A172 (cell line): Measurements from ENCODE around the gene RHOC. TPM values are rescaled to one million over a fixed set of nuclear protein-coding genes. Genes with fewer than 3 reads are reported as not detected.
"Not testable (repeated sequence)": the region's sequence is repeated elsewhere in the genome, so short reads cannot be mapped to it uniquely, and the experiment has no call there.

ENCODE experiments used
- DNase-seq: peaks from one replicate; pipeline ENCODE4 v3.0.0-alpha.2; 2015; ENCODE audit warnings: low spot score
- total RNA-seq: library from RNA; depleted of rRNA; stranded (reverse); fragments of >200 nt; shearing (Covaris generic); gene quantifications from 2 replicates; pipeline ENCODE4 v1.2.3, GENCODE V29; 2014; rRNA removed

Gene RHOC
- total RNA-seq = 454 and 553 TPM in 2 replicates

DNA sequence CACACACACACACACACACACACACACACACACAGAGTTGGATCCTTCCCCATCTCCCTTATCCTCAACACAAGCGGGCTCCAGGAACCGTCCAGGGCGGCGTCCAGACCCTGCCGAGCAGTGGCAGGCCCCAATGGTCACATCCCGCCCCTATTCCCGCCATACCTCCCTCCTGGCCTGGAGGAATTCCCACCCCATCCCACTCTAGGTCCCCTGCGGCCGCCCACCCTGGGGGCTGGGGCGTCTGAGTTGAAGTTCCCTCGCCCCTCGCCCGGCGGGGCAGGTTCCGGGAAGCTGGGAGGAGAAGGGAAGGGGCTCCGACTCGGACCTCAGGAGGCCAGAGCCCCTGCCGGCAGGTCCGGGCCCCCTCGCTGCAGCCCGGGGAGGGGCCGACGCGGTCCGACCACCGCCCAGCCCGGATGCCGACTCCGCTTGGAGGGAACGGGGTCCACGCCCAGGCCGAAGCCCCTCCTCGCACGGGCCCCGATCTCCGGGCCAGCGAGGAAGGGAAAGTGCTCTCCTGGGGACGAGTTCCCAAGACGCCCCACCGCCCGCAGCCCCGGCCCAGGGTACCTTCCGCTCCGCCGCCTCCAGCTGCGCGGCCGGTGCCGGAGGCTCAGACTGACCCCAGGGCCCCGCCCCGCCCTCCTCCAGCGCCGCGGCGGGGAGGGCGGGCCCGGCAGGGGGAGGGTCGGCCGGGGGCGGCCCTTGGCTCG is at the start of gene RHOC:
TSS of gene RHOC (minus strand) at position 623 of the 716 bp plus-strand sequence. CDS start 3,328 bp downstream, outside the sequence.
- peak; percentile 36 for DNase-seq

- DNase-seq = no peak
Observed at GRCh38 chr1:112754116-112754628, 47.2 kb upstream of the RHOC start.

DNA sequence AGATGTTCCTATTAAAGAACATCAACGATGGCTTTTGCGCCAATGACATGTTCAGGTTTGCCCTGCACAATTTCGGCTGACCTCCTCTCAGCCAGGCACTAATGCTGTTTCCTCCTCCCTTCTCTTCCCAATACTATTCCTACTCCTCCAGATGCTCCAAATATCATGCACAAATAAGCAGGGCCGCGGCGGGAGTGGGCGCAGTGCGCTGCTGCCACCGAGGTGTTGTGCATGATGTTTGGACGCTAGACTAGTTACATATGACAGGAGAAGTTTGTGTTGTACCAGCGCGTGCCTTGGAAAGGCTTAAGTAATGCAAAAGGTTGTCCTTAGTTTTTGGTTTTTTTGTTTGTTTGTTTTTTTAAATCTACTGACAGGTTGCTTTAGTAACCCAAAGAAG is 41.5 kb upstream of the RHOC start:
- no peak for DNase-seq

DNA sequence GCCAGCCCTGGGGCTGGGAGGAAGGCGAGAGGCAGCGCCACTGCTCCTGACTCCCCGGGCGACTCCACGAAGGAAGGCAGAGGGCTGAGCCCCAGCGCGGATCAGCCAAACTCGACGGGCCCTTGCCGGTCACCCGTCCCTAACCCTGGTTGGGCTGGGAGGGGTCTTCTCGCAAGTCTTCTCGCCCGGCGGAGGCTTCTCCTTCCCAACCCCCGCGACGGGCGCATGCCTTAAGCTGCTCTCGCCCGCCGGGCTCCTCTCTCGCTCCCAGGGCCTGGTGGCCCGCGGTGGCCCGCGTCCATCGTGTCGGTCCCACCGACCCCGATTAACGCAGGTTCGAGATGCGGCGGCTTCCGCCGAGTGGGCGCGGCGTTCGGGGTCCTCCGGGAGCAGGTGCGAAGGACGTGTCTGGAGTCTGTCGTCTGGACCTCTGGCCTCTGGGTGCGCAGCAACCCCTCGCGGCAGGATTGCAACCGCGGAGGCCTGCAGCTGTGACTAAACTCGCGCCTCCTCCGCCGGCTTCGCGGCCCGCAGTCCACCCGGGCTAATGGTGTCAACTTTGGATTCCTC is 37.2 kb upstream of the RHOC start:
- DNase-seq = no peak

DNA sequence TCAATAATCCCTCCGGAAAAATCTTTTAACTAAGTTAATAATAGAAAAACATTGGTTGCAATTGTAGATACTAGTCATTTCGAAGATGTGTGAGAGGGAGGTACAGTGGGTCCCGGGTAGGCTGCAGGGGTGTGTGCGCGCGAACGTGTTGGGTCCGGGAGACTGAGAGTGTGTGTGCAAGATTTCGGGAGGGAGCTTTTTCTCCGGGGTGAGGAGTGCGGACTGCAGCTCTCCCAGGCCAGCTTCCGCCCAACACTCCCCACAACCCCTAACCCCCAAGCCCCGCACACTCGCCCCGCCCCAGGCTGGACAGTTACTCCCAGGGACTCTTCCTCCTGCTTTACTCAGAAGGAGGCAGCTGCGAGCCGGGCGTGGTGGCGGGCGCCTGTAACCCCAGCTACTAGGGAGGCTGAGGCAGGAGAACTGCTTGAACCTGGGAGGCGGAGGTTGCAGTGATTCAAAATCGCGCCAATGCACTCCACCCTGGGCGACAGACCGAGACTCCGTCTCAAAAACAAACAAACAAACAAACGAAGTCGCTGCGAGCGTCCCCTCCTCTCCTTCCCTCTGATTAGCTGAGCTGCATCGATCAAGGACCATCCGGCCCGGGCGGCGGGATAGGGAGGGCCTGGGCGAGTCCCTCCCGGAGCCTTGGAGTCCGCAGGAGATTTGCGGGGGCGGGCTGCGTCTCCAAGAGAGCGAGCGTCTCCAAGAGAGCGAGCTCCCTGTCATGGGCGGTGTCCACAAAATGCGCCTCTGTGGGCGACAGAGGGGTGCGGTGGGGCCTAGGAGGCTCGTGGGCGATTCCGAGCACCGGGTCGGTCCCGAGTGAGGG is 36.5 kb upstream of the RHOC start:
- DNase-seq = no peak

DNA sequence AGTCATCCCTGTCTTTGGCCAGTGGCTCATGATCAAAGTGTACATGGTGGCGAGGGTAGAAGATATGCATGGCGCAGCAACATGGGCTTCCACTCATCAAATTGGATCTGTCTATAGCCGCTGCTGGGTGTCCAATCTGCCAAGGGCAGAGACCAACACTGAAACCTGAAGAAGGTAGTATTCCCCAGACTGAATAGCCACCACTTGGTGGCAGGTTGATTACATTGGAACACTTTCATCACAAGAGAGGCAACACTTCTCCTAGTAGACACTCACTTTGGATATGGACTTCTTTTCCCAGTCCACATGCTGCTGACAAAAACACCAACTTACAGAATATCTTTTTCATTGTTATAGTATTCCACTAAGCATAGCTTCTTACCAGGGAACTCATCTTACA is 30.6 kb upstream of the RHOC start:
- no peak for DNase-seq

DNA sequence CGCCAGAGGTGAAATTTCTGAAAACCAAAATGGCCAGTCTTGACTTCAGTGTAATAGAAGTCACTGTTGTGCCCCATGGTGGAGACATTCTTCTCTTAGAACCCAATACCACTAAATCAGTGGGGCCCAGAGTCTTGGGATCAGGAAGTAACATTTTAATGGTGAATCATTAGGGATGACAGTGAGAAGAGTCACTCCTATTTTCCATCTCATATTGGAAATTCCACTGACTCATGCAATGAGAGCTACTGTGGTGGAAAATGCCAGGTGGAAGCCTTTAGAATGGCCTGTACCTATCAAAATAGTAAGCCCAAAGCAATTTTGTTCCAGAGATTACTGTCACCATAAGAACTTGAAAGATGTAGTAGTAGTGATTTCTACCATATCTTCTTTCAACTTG is 28.8 kb upstream of the RHOC start:
- DNase-seq = peak; percentile 94

DNA sequence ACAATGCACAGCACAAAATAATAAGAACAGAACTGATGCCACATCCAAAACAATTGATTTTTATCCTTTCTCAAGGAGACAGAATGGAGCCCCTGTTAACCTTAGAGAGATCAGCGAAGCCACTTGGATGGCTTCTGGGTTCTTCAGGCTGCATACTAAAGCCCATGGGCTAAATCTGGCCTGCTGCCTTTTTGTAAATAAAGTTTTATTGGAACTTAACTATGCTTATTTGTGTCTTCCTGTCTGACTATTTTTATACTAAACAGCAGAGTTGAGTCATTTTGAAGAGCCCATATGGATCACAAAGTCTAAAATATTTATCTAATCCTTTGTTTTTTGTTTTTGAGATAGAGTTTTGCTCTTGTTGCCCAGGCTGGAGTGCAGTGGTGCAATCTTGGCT is 24.5 kb upstream of the RHOC start:
- no peak for DNase-seq

- DNase-seq = no peak
Observed at GRCh38 chr1:112729909-112730308, 23.0 kb upstream of the RHOC start.

GRCh38 chr1:112729011-112729410 is 22.1 kb upstream of the RHOC start:
- not testable (repeated sequence) for DNase-seq

DNA sequence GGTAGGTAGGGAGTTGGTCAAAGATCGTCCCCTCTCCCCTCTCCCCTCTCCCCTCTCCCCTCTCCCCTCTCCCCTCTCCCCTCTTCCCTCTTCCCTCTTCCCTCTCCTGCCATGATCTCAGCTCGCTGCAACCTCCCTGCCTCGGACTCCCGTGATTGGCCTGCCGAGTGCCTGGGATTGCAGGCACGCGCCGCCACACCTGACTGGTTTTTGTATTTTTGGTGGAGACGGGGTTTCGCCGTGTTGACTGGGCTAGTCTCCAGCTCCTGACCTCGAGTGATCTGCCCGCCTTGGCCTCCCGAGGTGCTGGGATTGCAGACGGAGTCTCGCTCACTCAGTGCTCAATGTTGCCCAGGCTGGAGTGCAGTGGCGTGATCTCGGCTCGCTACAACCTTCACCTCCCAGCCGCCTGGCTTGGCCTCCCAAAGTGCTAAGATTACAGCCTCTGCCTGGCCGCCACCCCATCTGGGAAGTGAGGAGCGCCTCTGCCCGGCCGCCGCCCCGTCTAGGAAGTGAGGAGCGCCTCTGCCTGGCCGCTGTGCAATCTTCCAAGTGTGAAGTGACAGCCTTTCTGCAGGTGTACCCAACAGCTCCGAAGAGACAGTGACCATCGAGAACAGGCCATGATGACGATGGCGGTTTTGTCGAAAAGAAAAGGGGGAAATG is 21.5 kb upstream of the RHOC start:
- not testable (repeated sequence) for DNase-seq

DNA sequence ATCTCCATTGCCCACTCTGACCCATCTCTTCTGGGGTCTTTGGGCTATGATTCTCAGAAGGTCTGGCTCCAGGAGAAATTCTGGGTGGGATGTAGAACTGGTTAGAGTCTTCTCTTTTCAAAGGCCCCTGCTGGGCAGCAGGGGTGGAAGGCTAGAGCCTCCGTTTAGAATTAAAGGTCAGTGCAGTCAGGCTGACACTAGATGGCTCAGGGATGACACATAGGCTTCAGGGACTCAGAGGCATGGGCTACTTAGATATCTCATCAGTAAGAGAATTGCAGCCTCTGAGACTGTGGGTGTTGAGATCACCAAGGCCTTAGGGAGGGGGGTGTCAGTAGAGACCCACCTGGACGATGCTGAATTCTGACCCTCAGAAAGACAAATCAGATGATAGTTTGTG is 20.8 kb upstream of the RHOC start:
- DNase-seq = no peak

- DNase-seq = not testable (repeated sequence)
Observed at GRCh38 chr1:112724240-112724639, 17.3 kb upstream of the RHOC start.

DNA sequence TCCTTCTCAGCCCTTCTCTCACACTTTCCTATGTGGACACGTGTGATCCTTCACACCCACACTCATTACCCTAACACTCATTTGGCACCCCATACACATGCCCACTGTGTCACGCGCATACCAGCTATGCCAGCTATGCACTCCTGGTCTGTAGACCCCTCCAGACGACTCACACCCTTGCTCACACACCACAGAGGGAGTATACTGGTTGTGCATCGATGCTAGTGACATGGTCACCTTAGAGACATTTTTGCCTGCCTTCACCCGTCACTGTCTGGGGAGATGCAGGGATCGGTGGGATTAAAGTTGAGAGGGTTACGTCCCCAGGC is 16.5 kb upstream of the RHOC start:
- DNase-seq = no peak

DNA sequence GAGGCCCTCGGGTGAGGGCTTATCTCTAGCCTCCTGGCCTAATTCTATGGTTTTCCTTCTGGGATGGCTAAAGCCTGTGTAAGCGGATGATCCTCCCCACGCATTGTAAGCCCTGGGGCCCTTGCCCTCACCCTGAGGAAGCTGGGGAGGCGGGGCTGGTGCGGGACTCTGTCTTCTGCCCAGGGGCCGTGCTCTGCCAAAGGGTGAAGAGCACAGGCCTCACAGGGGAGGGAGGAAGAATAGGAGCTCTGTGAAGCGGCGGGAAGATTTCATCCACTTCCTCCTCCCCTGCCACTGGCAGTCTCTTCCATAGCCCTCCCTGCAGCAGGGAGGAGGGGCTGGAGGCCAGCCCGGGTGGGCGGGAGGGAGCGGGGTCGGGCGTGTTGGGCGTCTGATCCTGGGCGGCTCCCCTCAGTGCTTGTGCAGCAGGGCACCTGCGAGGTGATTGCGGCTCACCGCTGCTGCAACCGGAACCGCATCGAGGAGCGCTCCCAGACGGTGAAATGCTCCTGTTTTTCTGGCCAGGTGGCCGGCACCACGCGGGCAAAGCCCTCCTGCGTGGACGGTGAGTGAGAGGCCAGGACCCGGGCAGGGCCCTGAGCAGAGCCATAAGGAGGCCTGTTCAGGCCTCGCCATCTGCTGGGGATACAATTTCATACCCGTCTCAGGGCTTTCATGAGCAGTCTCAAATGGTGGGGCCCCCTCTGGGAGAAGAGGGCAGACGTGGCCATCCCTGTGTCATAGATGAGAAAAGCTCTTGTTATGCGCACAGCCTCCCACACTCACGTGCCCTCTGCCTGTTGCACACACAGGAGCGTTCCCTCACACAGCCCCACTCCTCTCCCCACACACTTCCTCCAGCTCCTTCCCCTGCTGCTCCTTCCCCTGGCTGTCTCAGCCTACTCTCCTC is 15.9 kb upstream of the RHOC start:
- no peak for DNase-seq

GRCh38 chr1:112721966-112722524 is 15.1 kb upstream of the RHOC start:
- no peak for DNase-seq

- DNase-seq = not testable (repeated sequence)
Observed at GRCh38 chr1:112721294-112721693, 14.4 kb upstream of the RHOC start.

DNA sequence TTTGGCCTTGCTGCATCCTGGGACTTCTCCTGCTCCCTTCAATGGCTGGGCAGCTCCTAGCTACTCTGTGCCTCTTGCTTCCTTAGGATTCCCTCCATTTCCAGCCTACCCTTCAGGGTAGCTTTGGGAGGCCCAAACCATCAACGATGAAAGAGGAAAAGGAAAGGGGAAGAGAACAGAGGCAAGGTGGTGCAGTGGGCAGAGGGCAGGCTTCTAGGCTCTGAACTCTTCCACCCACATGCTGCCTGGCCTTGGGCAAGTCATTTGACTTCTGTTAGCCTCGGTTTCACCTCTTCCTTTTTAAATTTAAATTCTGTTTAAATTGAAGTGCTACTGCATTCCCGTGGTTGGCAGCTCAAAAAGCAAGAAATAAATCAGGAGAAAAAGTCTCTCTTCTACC is 13.9 kb upstream of the RHOC start:
- no peak for DNase-seq

DNA sequence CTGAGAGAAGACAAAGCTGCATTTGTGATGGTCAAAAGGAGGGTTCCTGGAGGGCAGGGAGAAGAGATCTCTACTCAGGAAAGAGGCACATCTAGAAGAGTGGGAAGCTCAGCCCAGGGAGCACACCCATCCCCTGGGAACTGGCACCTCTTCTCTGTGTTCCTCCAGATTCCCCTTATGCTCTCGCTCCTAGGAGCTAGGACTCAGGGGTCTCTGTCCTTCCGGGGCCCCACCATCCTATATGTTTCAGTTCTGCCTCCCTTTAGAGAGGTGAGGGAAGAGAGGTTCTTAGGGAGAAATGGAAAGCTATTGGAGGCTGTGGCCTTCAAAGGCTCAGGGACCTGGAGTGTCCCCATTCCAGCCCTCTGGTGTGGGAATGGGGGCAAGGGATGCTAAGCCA is 12.8 kb upstream of the RHOC start:
- DNase-seq = no peak

DNA sequence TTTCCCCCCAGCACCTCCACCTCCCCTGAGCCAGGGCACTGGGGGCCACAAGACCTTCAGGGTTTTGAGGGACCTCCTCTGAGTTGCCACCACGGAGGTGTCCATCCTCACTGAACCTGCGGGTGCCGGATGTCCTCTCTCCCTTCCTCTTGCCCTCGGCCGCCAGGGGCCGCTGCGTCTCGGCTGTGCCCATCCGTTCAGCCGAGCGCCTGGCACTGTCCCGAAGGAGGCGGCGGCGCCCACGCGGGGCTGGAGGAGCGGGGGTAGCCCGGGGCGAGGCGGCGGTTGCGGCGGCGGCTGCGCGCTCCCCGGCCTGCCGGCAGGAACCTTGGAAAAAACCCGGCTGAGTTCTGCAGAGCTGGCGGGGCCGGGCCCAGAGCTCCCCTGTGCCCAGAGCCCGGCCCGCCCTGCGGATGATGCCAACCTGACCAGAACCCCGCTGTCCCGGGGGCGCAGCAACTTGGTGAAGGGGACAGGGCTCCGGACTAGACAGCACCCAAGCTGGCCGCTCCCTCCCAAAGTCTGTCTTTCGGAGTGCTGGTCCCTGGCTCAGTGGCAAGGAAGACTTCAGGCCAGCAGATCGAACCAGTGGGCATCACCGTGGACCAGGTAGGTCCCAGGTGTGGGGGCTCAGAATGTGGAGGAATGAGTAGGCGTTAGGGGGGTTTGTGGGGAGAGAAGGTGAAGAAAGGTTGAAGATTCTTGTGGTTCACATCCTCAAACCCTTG is 11.9 kb upstream of the RHOC start:
- DNase-seq = peak; percentile 51
